RPMI8226 (cell line): ENCODE measurements around the gene HIVEP1.
"Not testable (repeated sequence)": the region's sequence is repeated elsewhere in the genome, so short reads cannot be mapped to it uniquely, and the experiment has no call there.

Experiments
- DNase-seq: peaks from one replicate; pipeline ENCODE4 v3.0.0-alpha.2; 2015

The HIVEP1 gene

GRCh38 chr6:12092762-12093161, 80.7 kb downstream of the HIVEP1 start:
- no peak for DNase-seq

- no peak for DNase-seq
These were observed 82.6 kb downstream of the HIVEP1 start for GRCh38 chr6:12094689-12095088.

GRCh38 chr6:12096342-12096741, 84.2 kb downstream of the HIVEP1 start:
- no peak for DNase-seq

- DNase-seq = no peak
These were observed 85.7 kb downstream of the HIVEP1 start for GRCh38 chr6:12097791-12098190.

GRCh38 chr6:12099623-12100338, 87.7 kb downstream of the HIVEP1 start:
- DNase-seq = no peak

- DNase-seq = no peak
These were observed 88.9 kb downstream of the HIVEP1 start for GRCh38 chr6:12101048-12101447.

GRCh38 chr6:12101653-12102312, 89.7 kb downstream of the HIVEP1 start:
- DNase-seq = no peak

- DNase-seq = no peak
These were observed 90.2 kb downstream of the HIVEP1 start for GRCh38 chr6:12102350-12102749.

GRCh38 chr6:12103158-12103557, 91.0 kb downstream of the HIVEP1 start:
- DNase-seq = no peak

- no peak for DNase-seq
These were observed 93.2 kb downstream of the HIVEP1 start for GRCh38 chr6:12105271-12105670.

- not testable (repeated sequence) for DNase-seq
These were observed 96.3 kb downstream of the HIVEP1 start for GRCh38 chr6:12108376-12108775.

- peak; percentile 54 for DNase-seq
These were observed 98.6 kb downstream of the HIVEP1 start for GRCh38 chr6:12110523-12111362.

- DNase-seq = no peak
These were observed 99.2 kb downstream of the HIVEP1 start for GRCh38 chr6:12111363-12111670.

- no peak for DNase-seq
These were observed 100.6 kb downstream of the HIVEP1 start for GRCh38 chr6:12112540-12113189.

GRCh38 chr6:12113190-12113577, 101.1 kb downstream of the HIVEP1 start:
- no peak for DNase-seq

- no peak for DNase-seq
These were observed 102.0 kb downstream of the HIVEP1 start for GRCh38 chr6:12114055-12114503.

GRCh38 chr6:12115001-12115400, 102.9 kb downstream of the HIVEP1 start:
- no peak for DNase-seq

GRCh38 chr6:12115492-12115891, 103.4 kb downstream of the HIVEP1 start:
- no peak for DNase-seq

GRCh38 chr6:12116264-12116800, 104.2 kb downstream of the HIVEP1 start:
- DNase-seq = no peak

GRCh38 chr6:12116978-12117377, 104.9 kb downstream of the HIVEP1 start:
- no peak for DNase-seq

GRCh38 chr6:12118607-12119006, 106.5 kb downstream of the HIVEP1 start:
- no peak for DNase-seq

- no peak for DNase-seq
These were observed 107.0 kb downstream of the HIVEP1 start for GRCh38 chr6:12119085-12119588.

GRCh38 chr6:12125396-12125795, 113.3 kb downstream of the HIVEP1 start:
- DNase-seq = no peak
